GM19397 (cell line): ENCODE measurements around the gene IGF2BP3.

Experiments
- ATAC-seq: cut with Tn5 transposase; IDR thresholded peaks from one replicate; pipeline ENCODE4 v1.9.1; 2021; ENCODE audit warnings: mild to moderate bottlenecking, moderate library complexity; ENCODE audit not compliant: unreplicated experiment

The IGF2BP3 gene

DNA sequence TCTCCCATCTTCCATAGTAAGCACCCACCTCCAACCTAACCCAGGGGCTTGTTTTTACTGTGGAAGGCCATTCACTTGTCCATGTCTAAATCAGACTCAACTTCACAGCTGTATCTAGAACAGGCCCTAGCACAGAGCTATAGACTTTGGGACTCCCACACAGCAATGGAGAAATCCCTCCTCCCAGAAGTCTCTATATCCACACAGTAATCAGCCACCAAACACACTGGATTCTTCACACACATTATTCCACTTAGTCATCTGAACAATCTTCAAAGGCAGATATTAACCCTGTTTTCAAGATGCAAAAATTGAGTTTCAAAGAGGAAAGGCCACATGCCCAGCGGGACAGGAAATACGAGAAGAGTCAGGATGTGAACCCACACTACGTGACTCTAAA lies 89.3 kb downstream of the IGF2BP3 start:
- ATAC-seq: no peak

DNA sequence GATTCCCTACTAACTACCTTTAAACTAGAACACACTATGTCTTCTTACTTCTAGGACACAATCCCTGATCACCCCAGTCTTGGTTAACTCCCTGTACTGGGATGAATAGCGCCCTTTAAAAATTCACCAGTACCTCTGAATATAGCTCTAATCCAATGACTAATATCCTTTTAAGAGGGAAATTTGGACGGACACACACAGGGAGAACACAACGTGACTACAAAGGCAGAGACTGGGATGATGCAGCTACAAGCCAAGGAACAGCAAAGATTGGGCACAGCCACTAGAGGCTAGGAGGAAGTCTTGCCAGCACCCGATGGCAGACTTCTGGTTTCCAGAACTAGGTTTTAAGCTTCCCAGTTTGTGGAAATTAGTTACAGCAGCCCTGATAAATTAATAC lies 89.7 kb downstream of the IGF2BP3 start:
- no peak for ATAC-seq

DNA sequence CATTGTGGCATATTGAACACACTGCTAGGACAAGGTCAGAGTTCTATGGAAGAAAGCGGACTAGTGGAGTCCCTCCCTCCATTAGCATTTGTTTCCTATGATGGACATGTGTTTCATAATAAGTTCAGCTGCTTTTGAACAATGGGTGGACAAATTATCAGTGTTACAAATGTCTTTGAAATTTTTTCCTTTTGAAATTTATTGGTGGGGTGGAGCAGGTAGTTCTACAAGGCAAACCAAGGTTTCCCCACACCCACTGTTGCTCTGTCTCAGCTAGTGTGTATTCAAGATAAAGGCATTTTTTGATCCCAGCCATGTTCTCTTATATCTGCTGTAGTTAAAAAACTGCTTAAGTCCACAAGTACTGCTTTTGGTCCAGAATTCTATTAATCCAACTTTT lies 91.3 kb downstream of the IGF2BP3 start:
- ATAC-seq: no peak

DNA sequence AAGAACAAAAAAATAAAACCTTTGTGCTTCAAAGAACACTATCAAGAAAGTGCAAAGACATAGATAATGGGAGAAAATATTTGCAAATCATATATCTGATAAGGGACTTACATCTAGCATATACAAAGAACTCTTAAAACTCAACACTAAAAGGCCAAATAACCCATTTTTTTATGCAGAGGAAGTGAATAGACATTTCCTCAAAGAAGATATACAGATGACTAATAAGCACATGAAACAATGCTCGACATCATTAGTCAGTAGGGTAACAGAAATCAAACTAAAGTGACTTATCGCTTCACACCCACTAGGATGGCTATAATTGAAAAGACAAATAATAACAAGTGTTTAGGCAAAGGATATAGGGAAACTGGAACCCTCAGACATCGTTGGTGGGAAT lies 93.2 kb downstream of the IGF2BP3 start:
- no peak for ATAC-seq

DNA sequence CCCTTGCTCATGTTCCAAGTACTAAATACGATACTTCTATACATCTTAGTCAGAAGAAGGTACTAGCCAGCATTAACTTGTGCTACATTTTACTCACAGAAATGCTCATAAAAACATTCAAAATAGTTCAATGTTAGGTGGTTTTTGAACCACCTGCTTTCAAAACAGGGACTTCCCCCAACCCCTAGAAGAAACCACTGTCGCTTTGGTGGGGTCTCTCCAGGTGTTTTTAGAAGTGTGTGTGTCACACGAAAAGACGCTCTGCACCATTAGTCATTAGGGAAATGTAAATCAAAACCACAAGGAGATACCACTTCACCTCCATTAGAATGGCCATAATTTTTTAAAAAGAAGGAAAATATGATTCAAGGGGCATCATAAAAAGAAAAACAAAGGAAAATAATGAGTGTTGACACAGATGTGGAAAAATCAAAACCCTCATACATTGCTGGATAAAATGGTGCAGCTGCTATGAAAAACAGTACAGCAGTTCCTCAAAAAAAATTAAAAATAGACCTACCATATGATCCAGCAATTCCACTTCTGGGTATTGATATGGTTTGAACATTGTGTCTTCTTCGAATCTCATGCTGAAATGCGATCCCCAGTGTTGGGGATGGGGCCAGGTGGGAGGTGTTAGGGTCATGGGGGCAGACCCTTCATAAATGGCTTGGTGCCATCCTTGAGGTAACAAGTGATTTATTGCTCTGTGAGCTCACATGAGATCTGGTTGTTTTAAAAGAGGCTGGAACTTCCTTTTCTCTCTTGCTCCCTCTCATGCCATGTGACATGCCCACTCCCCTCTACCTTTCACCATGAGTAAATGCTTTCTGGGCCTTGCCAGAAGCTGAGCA lies 96.9 kb downstream of the IGF2BP3 start:
- ATAC-seq: peak; percentile 70

DNA sequence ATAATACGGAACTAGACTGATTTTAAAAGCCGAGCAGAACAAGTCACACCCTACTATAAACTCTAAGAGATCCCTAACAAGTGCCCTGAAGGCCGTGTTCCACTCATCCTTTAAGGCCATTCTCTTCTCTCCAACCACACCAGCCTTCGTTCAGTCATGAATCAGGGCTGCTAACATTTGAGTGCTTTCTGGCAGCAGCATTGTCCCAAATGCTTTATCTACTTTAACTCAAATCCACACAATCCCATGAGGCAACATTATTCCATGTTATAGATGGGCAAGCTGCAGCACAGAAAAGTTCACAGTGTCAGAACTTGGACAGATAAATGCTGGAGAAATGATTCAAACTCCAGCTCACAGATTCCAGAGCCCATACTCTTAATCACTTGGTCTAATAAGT lies 97.7 kb downstream of the IGF2BP3 start:
- no peak for ATAC-seq

DNA sequence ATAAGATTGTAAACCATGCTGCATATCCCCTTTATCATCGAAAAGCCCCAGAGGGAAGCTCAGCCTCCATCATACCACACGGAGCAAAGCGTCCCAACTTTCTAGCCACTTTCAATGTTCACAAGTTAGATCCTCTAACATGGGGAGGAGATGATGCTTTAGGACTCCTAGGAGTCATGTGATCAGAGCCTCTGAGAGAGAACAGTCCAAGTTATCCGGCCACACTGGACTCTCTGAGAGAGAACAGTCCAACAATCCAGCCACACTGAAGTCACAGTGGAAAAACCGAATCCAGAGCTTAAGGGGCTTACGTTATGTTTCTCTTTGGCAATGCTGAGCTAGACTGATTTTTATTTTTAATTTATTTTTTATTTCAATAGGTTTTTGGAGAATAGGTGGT lies 98.6 kb downstream of the IGF2BP3 start:
- ATAC-seq: no peak

DNA sequence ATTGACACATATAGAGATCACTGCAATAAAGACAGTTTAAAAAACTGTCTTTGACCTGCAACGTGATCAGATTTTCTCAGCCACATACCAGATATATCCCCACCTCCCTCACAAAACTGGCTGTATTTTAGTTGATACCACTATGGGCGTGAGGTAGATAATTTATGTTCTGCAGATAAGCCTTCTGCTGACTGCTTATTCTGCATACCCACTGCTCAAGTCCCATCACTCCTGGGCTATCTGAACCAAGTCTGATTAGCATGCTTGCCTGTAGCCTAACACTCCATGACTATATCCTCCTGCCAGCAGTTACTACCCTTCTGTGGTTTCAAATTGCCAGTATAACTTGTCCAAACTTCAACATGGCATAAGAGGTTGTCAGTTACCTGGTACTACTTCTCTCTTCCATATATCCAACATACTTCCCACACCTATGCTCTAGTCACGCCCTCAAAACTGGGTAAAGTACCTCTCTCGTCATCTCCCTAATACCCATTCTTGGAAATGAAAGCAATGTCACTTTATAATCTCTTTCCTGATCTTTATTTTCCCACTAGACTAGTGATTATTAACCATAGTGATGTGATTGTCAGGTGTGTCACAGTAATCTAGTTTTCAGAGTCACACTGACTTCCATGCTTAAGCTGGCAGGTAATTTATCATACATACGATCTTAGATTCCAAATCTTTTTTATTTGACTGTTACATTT lies 100.4 kb downstream of the IGF2BP3 start:
- ATAC-seq: no peak

DNA sequence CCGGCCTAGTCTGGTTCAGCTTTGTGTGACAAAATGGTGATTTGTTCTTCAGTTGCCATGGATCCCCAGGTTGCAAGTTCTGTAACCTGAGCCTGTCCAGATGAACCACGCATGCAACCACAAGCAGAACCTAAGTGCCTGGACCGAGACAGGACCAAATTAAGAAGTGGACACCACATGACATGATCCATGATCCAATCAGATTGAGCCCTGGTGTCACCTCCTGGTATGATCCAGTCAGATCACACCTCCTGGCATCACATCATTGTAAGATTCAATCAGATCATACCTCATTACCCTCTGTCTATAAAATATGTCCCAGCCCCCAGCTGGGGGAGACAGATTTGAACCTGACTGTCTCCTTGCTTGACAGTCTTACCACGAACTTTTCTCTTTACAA lies 101.2 kb downstream of the IGF2BP3 start:
- no peak for ATAC-seq

DNA sequence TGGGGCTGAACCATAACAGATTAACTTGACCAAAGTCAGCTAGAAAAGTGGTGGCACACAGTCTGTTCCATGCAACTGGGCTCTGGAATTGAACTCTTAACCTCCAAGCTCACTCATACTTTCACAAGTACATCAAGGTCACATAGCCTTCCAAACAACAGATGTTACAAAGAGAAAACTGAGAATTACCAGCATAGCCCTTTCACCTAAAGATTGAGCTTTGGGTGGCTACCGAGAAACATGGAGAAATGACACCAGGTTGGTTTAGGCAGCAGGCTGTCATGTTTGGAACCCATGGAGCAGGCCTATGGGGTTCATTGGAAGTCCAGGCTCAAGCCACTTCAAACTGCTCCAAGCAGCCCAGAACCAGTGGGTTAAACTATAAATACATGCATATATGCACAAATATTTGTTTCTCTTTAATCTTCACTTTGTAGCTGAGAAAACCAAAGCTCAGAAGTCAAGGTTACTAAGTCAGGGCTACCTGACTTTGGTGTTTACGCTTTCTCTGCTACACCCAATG lies 112.1 kb downstream of the IGF2BP3 start:
- ATAC-seq: no peak

DNA sequence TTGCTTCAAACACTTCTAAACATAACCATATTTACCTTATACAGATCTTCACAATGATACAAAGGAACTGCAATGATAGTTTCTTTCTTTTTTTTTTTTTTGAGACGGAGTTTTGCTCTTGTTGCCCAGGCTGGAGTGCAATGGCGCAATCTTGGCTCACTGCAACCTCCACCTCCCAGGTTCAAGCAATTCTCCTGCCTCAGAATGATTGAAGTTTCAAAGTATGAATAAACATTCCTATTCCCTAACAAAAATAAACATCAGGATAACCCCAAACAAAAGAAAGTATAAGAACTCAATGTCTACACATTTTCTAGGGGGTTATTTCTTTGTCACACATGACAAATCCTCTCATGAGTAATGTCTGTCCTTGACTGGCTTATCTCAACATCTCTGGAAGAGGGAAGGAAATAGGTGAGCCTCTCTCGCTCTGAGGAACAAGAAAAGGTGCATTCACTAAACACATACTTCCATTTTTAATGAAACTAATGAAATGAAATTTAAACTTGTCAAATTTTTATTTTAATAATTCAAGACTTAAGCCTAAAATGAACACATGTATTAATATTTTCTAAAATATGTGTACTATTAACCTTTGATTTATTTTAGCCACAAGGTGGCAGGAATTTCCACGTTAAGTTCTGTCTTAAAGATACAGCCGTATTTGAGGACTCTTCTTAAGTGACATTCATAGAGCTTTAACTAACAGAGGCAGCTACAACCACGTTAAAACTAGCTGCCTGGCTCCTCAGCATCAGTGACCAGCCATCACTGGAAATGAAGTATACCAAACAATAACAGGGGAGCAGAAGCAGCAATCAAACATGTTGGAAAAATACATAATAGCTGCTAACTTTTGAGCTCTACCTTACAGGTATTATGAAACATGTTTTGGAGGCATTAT lies 112.8 kb downstream of the IGF2BP3 start:
- ATAC-seq: no peak

DNA sequence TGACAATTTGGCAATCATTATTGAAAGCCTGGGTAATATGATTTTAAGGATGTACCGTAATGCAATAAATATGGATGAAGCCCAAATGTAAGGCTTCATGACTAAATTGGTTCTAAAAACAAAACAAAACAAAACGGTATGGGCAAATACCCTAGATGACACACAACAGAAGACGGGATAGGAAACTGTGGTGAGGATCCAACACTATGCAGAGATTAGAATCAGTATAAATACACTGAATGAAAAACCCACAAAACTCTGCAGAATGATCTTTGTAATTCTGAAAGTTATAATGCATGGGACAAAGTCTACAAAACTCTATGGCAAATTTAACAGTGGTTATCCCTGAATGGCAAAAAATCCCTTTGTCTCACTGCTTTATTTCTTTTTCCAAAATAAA lies 113.6 kb downstream of the IGF2BP3 start:
- ATAC-seq: no peak

DNA sequence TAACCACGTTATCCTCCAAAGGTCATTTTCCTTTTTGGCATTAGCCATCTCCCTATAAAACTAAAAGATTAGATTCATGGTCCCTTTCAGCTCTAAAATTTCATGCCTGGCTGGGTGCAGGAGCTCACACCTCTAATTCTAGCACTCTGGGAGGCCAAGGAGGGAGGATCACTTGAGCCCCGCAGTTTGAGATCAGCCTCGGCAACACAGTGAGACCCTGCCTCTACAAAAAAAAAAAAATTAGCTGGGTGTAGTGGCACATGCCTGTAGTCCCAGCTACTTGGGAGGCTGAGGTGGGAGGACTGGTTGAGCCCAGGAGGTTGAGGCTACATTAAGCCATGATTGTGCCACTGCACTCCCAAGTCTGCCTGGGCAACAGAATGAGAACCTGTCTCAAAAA lies 114.1 kb downstream of the IGF2BP3 start:
- no peak for ATAC-seq

DNA sequence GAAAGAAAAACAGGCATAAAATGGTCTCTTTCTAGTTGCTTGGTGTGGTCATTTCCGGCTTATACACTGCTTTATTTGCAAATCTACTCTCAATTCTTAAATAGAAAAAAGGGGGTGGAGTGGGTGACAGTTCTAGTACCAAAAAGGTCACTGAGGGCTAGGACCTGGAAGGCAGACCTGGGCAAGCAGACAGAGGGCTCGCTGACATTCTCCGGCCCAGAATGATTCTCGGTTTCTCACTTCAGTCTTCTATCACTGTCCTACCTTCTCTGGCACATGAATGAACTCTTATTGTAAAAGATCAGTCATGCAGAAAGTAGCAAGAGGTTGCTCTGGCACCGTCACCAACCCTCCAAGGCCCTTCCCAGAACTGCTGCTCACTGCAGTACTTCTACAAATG lies 117.1 kb downstream of the IGF2BP3 start:
- no peak for ATAC-seq

DNA sequence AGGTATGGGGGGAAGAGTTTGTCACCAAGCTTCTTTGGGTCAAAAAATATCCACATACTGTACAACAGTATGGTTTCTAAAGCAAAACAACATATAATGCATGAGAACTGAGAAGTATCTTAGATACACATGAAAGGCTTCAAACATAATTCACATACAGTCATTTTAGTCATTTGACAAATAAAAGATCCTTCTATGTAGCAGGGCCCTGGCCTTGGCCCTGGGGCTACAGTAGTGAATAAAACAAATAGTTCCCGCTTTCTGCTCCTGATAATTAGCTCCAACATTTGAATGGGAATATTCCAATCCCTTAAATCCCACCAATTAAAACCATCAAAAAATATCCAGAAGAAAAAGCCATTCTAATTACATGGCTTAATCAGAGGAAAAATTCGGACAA lies 119.8 kb downstream of the IGF2BP3 start:
- no peak for ATAC-seq

DNA sequence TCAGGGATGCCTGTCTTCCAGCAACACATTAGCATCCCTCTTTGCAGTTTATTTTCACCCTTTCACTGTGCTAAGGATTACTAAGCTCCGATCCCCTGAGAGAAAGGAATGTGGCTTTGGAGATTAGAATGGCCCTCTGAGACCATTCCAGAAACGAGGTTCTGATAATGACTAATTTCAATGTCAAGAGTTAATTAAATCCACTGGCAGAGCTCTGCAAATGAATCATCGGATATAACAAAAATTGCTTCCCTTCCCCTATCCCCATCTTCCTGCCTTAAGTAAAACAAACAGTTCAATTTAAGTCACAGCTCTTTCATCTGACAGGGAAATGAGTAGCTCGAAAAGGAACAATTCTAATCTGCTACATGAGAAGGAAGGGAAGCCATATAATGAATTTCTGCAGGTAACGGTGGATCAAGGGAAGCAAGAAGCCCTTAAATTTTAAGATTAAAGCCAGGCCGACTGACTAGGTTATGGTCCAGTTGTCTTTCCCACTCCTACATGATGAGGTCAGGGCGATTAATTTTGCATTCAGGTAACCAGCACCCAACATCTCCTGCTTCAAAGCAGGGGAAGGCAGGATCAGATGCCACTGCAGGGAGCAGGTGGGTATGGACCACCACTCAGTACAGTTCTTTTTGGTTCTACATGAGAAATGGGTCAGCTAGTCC lies 120.7 kb downstream of the IGF2BP3 start:
- ATAC-seq: no peak

DNA sequence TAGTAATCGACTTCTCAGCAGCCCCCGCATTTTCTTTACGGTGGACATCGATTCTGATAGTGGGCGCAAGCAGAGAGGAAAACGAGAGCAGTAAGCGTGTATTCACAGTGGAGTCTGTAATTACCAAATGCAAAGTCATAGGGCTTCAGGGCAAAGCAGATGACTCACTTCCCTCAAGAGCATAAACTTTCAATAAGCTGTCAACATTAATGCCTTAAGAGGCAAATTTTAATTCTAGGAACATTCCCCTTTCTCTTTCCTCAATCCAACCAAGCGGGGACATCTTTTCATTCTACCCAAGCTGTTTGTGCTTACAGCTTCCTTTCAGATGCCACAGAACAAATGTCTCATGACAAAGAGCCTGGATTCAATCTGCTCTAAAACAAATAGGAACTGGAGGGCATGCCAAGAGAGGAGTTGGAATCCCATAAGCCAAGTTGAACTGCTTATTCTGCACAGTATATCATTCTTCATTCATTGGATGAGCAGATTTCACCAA lies 122.6 kb downstream of the IGF2BP3 start:
- ATAC-seq: no peak

DNA sequence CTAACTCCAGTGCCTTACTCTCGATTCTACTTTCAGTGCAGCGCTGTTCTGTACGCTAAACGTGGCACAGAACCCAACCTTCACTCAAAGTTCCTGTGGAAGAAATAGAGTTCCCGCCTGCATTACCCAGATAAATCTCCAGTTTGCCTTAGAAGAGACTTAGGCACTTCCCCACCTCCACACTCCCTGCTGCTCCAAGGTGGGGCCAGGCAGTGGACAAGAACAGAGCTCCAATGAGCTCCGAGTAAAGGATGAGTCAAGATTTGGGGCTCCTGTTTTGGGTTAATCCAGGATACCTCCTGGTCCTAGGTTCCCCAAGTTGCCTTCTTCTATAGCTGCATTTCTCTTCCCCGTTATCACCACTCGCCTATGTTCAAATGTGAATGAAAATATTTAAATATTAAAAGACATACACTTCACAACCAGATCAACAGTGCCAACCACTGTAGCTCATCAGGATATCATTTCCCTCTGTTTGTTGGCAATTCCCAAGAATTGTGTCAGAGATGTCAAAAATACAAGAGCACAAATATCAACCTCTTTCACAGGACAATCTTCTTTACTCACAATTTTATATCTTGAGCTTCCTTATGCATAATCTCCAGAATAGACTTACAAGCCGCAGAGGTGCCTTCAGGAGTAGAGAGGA lies 123.1 kb downstream of the IGF2BP3 start:
- no peak for ATAC-seq

DNA sequence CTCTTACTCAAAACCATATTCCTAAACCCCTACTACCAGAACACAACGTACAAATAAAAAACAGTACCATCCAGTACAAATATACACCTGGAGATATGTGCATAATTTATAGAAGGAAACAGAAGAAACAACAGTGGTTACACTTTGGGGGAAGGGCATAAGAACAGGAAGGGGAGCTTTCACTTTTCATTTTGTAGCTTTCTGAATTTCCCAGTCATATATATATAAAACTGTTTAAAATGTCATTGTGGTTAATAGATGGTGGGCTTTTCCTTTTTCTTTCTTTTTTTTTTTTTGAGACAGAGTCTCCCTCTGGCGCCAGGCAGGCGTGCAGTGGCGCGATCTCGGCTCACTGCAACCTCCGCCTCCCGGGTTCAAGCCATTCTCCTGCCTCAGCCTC lies 124.0 kb downstream of the IGF2BP3 start:
- ATAC-seq: no peak

DNA sequence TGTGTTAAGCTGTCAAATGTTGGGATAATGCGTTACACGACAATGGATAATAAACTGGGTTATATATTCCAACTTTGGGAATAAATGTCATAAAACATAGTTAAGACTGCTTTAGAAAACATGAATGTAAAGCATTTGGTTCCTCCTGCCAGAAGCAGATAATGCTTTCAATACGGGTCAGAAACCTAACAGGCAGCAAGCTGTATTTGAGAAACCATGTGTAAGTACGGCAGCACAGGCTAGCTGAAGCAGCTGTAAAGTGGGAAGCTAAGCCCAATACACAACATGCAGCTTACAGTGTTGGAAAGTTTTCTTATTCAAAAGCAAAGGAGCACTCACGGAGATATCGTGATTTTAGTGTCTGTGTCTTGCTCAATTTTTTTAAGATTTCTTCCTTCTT lies 124.7 kb downstream of the IGF2BP3 start:
- no peak for ATAC-seq
